ENCODE results near the gene SPEM3. TPM values are rescaled to one million over a fixed set of nuclear protein-coding genes. Genes with fewer than 3 reads are reported as not detected.

SPEM3 gene
- total RNA-seq, 1 donor from 2014 or later = not detected

DNA sequence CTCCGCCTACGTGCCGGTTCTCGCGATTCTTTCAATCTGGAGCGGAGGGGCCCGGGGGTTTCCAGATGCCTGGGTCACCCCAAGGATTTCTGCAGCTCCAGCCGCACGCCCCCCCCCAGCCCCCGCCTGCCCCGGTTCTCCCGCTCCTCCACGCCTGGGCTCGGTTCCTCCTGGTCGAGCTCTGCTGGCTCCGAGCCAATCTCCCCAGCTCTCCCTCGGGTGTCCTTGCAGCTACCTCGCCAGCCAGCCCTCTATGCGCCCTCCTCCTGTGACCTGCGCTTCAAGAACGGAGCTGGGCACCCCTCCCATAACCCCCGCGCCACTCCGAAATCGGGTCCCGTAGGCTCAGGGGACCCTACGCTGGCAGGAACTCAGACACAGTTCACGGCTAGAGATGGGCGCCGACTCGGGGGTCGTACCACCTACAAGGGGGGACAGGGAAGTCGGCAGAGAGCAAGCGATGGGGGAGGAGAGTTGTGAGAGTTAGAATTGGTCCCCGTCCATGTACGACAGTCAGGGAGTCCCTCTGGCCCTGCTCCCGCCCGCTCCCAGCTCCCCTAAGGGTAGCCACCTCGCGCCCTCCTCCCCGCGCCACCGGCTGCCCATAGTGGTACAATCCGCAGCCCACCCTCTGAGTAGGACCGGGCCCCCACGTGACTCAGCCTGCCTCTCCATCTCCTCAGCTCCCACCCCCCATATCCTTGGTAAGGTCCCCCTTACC lies 11.6 kb downstream of the SPEM3 start:
- Mint-ChIP-seq H3K4me1 (ENCODE audit: low read depth) (peaks cover 24% of the 10 kb centered on the region), H3K27ac (peak overlapping the region; percentile 88), H3K27me3 (peaks cover 58% of the 10 kb centered on the region), H3K4me3 (ENCODE audit: low read depth) (peak overlapping the region; percentile 88), H3K36me3 (ENCODE audit: insufficient read depth) (no peaks in the 10 kb centered on the region), H3K9me3 (ENCODE audit: low read depth) (no peaks in the 10 kb centered on the region)
- no peak for DNase-seq (ENCODE audit: low spot score, unreplicated experiment)
- TF ChIP-seq, protein P1, sequence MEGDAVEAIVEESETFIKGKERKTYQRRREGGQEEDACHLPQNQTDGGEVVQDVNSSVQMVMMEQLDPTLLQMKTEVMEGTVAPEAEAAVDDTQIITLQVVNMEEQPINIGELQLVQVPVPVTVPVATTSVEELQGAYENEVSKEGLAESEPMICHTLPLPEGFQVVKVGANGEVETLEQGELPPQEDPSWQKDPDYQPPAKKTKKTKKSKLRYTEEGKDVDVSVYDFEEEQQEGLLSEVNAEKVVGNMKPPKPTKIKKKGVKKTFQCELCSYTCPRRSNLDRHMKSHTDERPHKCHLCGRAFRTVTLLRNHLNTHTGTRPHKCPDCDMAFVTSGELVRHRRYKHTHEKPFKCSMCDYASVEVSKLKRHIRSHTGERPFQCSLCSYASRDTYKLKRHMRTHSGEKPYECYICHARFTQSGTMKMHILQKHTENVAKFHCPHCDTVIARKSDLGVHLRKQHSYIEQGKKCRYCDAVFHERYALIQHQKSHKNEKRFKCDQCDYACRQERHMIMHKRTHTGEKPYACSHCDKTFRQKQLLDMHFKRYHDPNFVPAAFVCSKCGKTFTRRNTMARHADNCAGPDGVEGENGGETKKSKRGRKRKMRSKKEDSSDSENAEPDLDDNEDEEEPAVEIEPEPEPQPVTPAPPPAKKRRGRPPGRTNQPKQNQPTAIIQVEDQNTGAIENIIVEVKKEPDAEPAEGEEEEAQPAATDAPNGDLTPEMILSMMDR (IDR thresholded peaks at IDR 0.05; ENCODE audit: unreplicated experiment) = no peak

DNA sequence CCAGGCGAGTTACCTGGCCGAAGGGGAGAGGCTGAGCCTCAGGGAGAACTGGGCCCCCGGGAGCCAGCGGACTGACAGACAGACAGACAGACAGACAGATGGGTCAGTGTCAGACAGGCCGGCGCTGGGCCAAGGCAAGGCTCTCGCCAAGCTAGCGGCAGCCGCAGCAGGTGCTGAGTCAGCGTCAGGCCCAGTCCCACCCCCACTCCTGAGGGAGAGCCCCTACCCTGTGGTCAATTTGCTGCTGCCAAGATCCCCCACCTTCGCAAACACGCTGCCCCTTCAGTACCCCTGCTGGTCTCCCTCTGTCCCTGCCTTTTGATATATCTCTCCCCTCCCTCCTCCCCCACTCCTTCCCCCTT lies 12.2 kb downstream of the SPEM3 start:
- Mint-ChIP-seq H3K4me3 (ENCODE audit: low read depth) (peak overlapping the region; percentile 88), H3K27ac (peak overlapping the region; percentile 88), H3K9me3 (ENCODE audit: low read depth) (no peaks in the 10 kb centered on the region), H3K4me1 (ENCODE audit: low read depth) (peaks cover 29% of the 10 kb centered on the region), H3K27me3 (peaks cover 58% of the 10 kb centered on the region), H3K36me3 (ENCODE audit: insufficient read depth) (no peaks in the 10 kb centered on the region)
- DNase-seq (ENCODE audit: low spot score, unreplicated experiment) = no peak
- TF ChIP-seq, protein P1 (IDR thresholded peaks at IDR 0.05; ENCODE audit: unreplicated experiment) = no peak

GRCh38 chr17:7441266-7441665 lies 12.6 kb downstream of the SPEM3 start:
- Mint-ChIP-seq H3K4me1 (ENCODE audit: low read depth) (peaks cover 30% of the 10 kb centered on the region), H3K36me3 (ENCODE audit: insufficient read depth) (no peaks in the 10 kb centered on the region), H3K4me3 (ENCODE audit: low read depth) (peak overlapping the region; percentile 88), H3K27me3 (peaks cover 58% of the 10 kb centered on the region), H3K9me3 (ENCODE audit: low read depth) (no peaks in the 10 kb centered on the region), H3K27ac (no peak overlapping the region)
- no peak for DNase-seq (ENCODE audit: low spot score, unreplicated experiment)
- TF ChIP-seq, protein P1 (IDR thresholded peaks at IDR 0.05; ENCODE audit: unreplicated experiment) = no peak

- H3K27ac Mint-ChIP-seq = peak overlapping the region; percentile 40
- TF ChIP-seq, protein P1 (IDR thresholded peaks at IDR 0.05; ENCODE audit: unreplicated experiment) = no peak
- peaks cover 54% of the 10 kb centered on the region for H3K27me3 Mint-ChIP-seq
- H3K36me3 Mint-ChIP-seq (ENCODE audit: insufficient read depth) = no peaks in the 10 kb centered on the region
- H3K4me1 Mint-ChIP-seq (ENCODE audit: low read depth) = peaks cover 29% of the 10 kb centered on the region
- H3K9me3 Mint-ChIP-seq (ENCODE audit: low read depth) = no peaks in the 10 kb centered on the region
- DNase-seq (ENCODE audit: low spot score, unreplicated experiment) = no peak
- no peak overlapping the region for H3K4me3 Mint-ChIP-seq (ENCODE audit: low read depth)
Measured at GRCh38 chr17:7442142-7442541, 13.5 kb downstream of the SPEM3 start.

- no peaks in the 10 kb centered on the region for H3K9me3 Mint-ChIP-seq (ENCODE audit: low read depth)
- H3K36me3 Mint-ChIP-seq (ENCODE audit: insufficient read depth) = peaks cover 4% of the 10 kb centered on the region
- H3K4me3 Mint-ChIP-seq (ENCODE audit: low read depth) = no peak overlapping the region
- TF ChIP-seq, protein P1 (IDR thresholded peaks at IDR 0.05; ENCODE audit: unreplicated experiment) = no peak
- peaks cover 22% of the 10 kb centered on the region for H3K4me1 Mint-ChIP-seq (ENCODE audit: low read depth)
- H3K27ac Mint-ChIP-seq = no peak overlapping the region
- H3K27me3 Mint-ChIP-seq = peaks cover 48% of the 10 kb centered on the region
- no peak for DNase-seq (ENCODE audit: low spot score, unreplicated experiment)
Measured at GRCh38 chr17:7443499-7444485, 15.1 kb downstream of the SPEM3 start.
